ENCODE measurements around the gene PRKG1. TPM values are rescaled to one million over a fixed set of nuclear protein-coding genes. Genes with fewer than 3 reads are reported as not detected.

The PRKG1 gene
- total and polyA plus RNA-seq, 2 of the 4 experiments (the other 2 are of a cell fraction) = 3.5 to 18.3 TPM

- no peaks in the 10 kb centered on the region for H3K36me3 ChIP-seq (ENCODE audit: control insufficient read depth, insufficient read depth, low read length)
- H3K9me3 ChIP-seq (ENCODE audit: control insufficient read depth, insufficient read depth, low read length) = no peaks in the 10 kb centered on the region
- no peak overlapping the region for H3K18ac ChIP-seq (ENCODE audit: low read depth, low read length)
- BruUV-seq (replicated peaks) = no TSS peak
- CTCF ChIA-PET = interaction anchor here (0.6 kb wide), 1 partner anchor 363 kb away, joined by 5 read pairs; no protein-coding TSS in a partner anchor
- dilution Hi-C loops (cut with HindIII; ENCODE audit: low sequenced_read_pairs, unreplicated experiment) (no loop called here), intact Hi-C loops (cut with micrococcal nuclease) (no loop called here), in situ Hi-C loops (cut with MboI; ENCODE audit: low sequenced_read_pairs) (no loop called here)
- H2BK5ac ChIP-seq (ENCODE audit: low read depth, low read length, poor library complexity, severe bottlenecking) = no peak overlapping the region
- TF ChIP-seq CHD1 (IDR thresholded peaks at IDR 0.05; ENCODE audit: low read depth, low read length) (no peak), MAZ (IDR thresholded peaks at IDR 0.05; ENCODE audit: borderline replicate concordance, low read depth, low read length) (no peak), NFE2L2 (IDR thresholded peaks at IDR 0.05; ENCODE audit: low read depth, low read length) (no peak), MXI1 (IDR thresholded peaks at IDR 0.05; ENCODE audit: borderline replicate concordance, low read depth, low read length) (no peak)
- no peaks in the 10 kb centered on the region for H3K4me1 ChIP-seq (ENCODE audit: control insufficient read depth, insufficient read depth, low read length)
- no peak overlapping the region for H4K8ac ChIP-seq (ENCODE audit: low read depth in 2 of 2, low read length in 2 of 2)
- POLR2A ChIA-PET (ENCODE audit: unreplicated experiment) = no interaction called here
- WGBS, 2 experiments (ENCODE audit: extremely low coverage in 2 of 2, insufficient read length in 1 of 2) = 100% methylated on average over 1 of the region's 2 CpGs; no CpG with 5 or more reads in 1 of the 2 experiments
- H2AK9ac ChIP-seq (replicated peaks; ENCODE audit: low read depth, low read length, poor library complexity) = no peak overlapping the region
- no peak overlapping the region for H4K91ac ChIP-seq (ENCODE audit: insufficient read depth, low read depth, low read length)
- H3K9me1 ChIP-seq (ENCODE audit: insufficient read depth, low read length) = no peaks in the 10 kb centered on the region
- no peak overlapping the region for H3K23ac ChIP-seq (ENCODE audit: low read depth, low read length)
- no peak overlapping the region for H2BK20ac ChIP-seq (ENCODE audit: low read depth, low read length)
- H3K27ac ChIP-seq (ENCODE audit: insufficient read depth, low read length) = no peak overlapping the region
- H2AK5ac ChIP-seq (ENCODE audit: low read depth, low read length) = no peak overlapping the region
- DNase-seq (no peak), ATAC-seq (ENCODE audit: low read depth) (no peak)
- no peak overlapping the region for H3K56ac ChIP-seq (ENCODE audit: extremely low read depth, insufficient read depth, low read length)
- H4K5ac ChIP-seq (ENCODE audit: low read depth, low read length) = no peak overlapping the region
- H2BK120ac ChIP-seq (ENCODE audit: low read depth, low read length) = no peak overlapping the region
- no peak overlapping the region for H3K4me2 ChIP-seq (ENCODE audit: low read depth, low read length)
- no peak overlapping the region for H3K9ac ChIP-seq (ENCODE audit: low read depth, low read length)
- no peak overlapping the region for H2BK15ac ChIP-seq (ENCODE audit: low read depth, low read length)
- H3K4me3 ChIP-seq (ENCODE audit: insufficient read depth, low read depth, low read length) = no peak overlapping the region
- H4K20me1 ChIP-seq (ENCODE audit: insufficient read depth, low read length) = no peaks in the 10 kb centered on the region
- no peak overlapping the region for H3K4ac ChIP-seq (ENCODE audit: low read depth, low read length)
- no peaks in the 10 kb centered on the region for H3K79me1 ChIP-seq (ENCODE audit: low read depth in 1 of 2, low read length in 2 of 2)
- H2AFZ ChIP-seq (replicated peaks; ENCODE audit: low read length, poor library complexity) = no peak overlapping the region
- H3K27me3 ChIP-seq (ENCODE audit: control insufficient read depth, insufficient read depth, low read length) = no peaks in the 10 kb centered on the region
- no peak overlapping the region for H3K14ac ChIP-seq (replicated peaks; ENCODE audit: low read depth, low read length)
Observed at GRCh38 chr10:51564896-51565510, 490.7 kb downstream of the PRKG1 start.
